Endodermal cell (in vitro differentiated cells): ENCODE measurements around the gene CADM3. TPM values are rescaled to one million over a fixed set of nuclear protein-coding genes. Genes with fewer than 3 reads are reported as not detected.
A peak's percentile ranks its signal among the peaks of the same experiment; 100 is the strongest.

Source experiments
- DNase-seq: peaks from one replicate; pipeline ENCODE4 v3.0.0-alpha.2; 2017
- H3K27ac ChIP-seq: 2 replicates; pipeline ENCODE4 v1.5.1; 2013; ENCODE audit warnings: mild to moderate bottlenecking, low read depth, low read length, moderate library complexity
- H3K27me3 ChIP-seq: 2 replicates; pipeline ENCODE4 v1.6.1; 2013; ENCODE audit warnings: mild to moderate bottlenecking, low read length, moderate library complexity; ENCODE audit not compliant: insufficient read depth, control insufficient read depth, poor library complexity, severe bottlenecking
- H3K36me3 ChIP-seq: 2 replicates; pipeline ENCODE4 v1.7.0; 2013; ENCODE audit warnings: mild to moderate bottlenecking, low read length, moderate library complexity; ENCODE audit not compliant: control insufficient read depth, insufficient read depth
- H3K4me1 ChIP-seq: one replicate; pipeline ENCODE4 v1.7.0; 2013; ENCODE audit warnings: low read length; ENCODE audit not compliant: control insufficient read depth, insufficient read depth
- H3K4me3 ChIP-seq: 2 replicates; pipeline ENCODE4 v1.5.1; 2013; ENCODE audit warnings: mild to moderate bottlenecking, low read length, moderate library complexity
- H3K9ac ChIP-seq: 2 replicates; pipeline ENCODE4 v1.6.1; 2013; ENCODE audit warnings: mild to moderate bottlenecking, low read length, moderate library complexity; ENCODE audit not compliant: poor library complexity, severe bottlenecking; ENCODE audit errors: extremely low read depth
- H3K9me3 ChIP-seq: 2 replicates; pipeline ENCODE4 v1.6.1; 2013; ENCODE audit warnings: mild to moderate bottlenecking, low read length, moderate library complexity; ENCODE audit not compliant: control insufficient read depth
- H3K27ac Mint-ChIP-seq: 2 replicates; pipeline ENCODE4 v1.8.0; 2020; ENCODE audit warnings: mixed read lengths
- H3K27me3 Mint-ChIP-seq: 2 replicates; pipeline ENCODE4 v1.8.0; 2021; ENCODE audit warnings: mild to moderate bottlenecking, mixed read lengths; ENCODE audit not compliant: insufficient read depth
- H3K36me3 Mint-ChIP-seq: 2 replicates; pipeline ENCODE4 v1.8.0; 2020; ENCODE audit warnings: low read depth, mixed read lengths
- H3K4me1 Mint-ChIP-seq: 2 replicates; pipeline ENCODE4 v1.8.0; 2020; ENCODE audit warnings: mixed read lengths
- H3K4me3 Mint-ChIP-seq: 2 replicates; pipeline ENCODE4 v1.8.0; 2020; ENCODE audit warnings: mild to moderate bottlenecking, moderate library complexity, mixed read lengths
- H3K9me3 Mint-ChIP-seq: 2 replicates; pipeline ENCODE4 v1.8.0; 2020; ENCODE audit warnings: mild to moderate bottlenecking, mixed read lengths
- WGBS, 2 experiments: methylation state at CpG; one replicate each; pipeline versions ENCODE4 v1.1.5 to v1.1.7; 2013; ENCODE audit warnings: missing lambda C conversion rate in 2 of 2, mixed read lengths in 1 of 2; ENCODE audit not compliant: insufficient coverage in 1 of 2, insufficient read length in 1 of 2; 5-methylcytosine and 5-hydroxymethylcytosine counted together
- long read RNA-seq, 4 experiments: library from polyadenylated mRNA in 2 of 4; library from RNA in 1 of 4; library from capped mRNA in 1 of 4; stranded (forward) in 3 of 4; unstranded in 1 of 4; transcript quantifications; one replicate each; pipeline ENCODE4 v2.0.0, GENCODE V29; 2020 to 2021; ENCODE audit warnings: inconsistent platforms in 1 of 4
- polyA plus RNA-seq, 2 experiments: library from polyadenylated mRNA; stranded (reverse); fragments of 50-300 nt; gene quantifications; one replicate each; pipeline ENCODE4 v1.2.3, GENCODE V29; 2013
- total RNA-seq, 2 donors: library from RNA; stranded (reverse); fragmentation: NEBNext Ultra II Directional in 1 of 2; extraction: Animal tissue kit (Norgen Biotek cat#: 25700) in 1 of 2; gene quantifications; 2 replicates in 1 of 2; 3 replicates in 1 of 2; pipeline ENCODE4 v1.2.1, GENCODE V29; 2021
- TF ChIP-seq, protein P1 (sequence below): fragments of 200-600 bp; sonication (generic); conservative IDR thresholded peaks from 2 replicates; pipeline ENCODE4 v1.5.0; 2021; ENCODE audit warnings: antibody characterized with exemption, mild to moderate bottlenecking

Gene CADM3, protein sequence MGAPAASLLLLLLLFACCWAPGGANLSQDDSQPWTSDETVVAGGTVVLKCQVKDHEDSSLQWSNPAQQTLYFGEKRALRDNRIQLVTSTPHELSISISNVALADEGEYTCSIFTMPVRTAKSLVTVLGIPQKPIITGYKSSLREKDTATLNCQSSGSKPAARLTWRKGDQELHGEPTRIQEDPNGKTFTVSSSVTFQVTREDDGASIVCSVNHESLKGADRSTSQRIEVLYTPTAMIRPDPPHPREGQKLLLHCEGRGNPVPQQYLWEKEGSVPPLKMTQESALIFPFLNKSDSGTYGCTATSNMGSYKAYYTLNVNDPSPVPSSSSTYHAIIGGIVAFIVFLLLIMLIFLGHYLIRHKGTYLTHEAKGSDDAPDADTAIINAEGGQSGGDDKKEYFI
- 1 to 10 TPM; 2.4 to 4.0 TPM for total RNA-seq
- polyA plus RNA-seq (2013, experiment 1 of 2) = 19.1 TPM
- polyA plus RNA-seq (2013, experiment 2 of 2) = 14.9 TPM
- long read RNA-seq, experiment 1, partial matches to known transcripts = 1 of 3 reads
- long read RNA-seq, experiment 1, other reads (novel, unspliced or antisense) = 2 of 3 reads
- long read RNA-seq, experiment 2, transcript CADM3-202 (9 exons, 3,745 nt) = major isoform, 5 of 6 reads
- long read RNA-seq, experiment 2, partial matches to known transcripts = 0 of 6 reads
- long read RNA-seq, experiment 2, other reads (novel, unspliced or antisense) = 1 of 6 reads
- long read RNA-seq, experiment 3, partial matches to known transcripts = 0 of 4 reads
- long read RNA-seq, experiment 3, other reads (novel, unspliced or antisense) = 2 of 4 reads
- long read RNA-seq, experiment 4, partial matches to known transcripts = 0 of 4 reads
- long read RNA-seq, experiment 4, other reads (novel, unspliced or antisense) = 3 of 4 reads

DNA sequence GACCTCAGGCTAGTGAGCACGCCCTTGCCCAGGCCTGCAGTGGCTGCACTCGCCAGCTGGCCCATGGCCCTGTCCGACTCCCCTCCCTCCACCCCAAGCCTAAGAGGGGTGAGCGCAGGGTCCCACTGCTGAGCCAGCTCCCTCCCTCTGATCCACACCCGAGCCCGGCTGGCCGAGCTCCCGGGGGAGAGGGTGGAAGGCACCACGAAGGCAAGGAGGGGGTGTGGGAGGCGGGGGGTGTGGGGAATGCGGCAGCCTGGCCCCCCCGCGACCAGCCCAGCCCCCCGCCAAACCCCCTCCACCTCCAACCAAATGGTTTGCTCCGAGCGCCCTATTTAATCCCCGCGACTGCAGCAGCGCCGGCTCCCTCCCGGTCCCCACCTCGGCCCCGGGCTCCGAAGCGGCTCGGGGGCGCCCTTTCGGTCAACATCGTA is at the start of gene CADM3:
TSS of gene CADM3 (plus strand) at position 362 of the 434 bp plus-strand sequence. CDS start 151 bp downstream, outside the sequence.
- Mint-ChIP-seq H3K36me3 (no peaks in the 10 kb centered on the region), H3K4me1 (peaks cover 7% of the 10 kb centered on the region), H3K9me3 (no peaks in the 10 kb centered on the region), H3K4me3 (peak within 1 kb of the TSS; percentile 62), H3K27me3 (peaks cover 71% of the 10 kb centered on the region), H3K27ac (no peak within 1 kb of the TSS)
- WGBS, 2 experiments = 0 to 7% methylated on average over 3 to 18 of the region's 29 CpGs
- Histone ChIP-seq H3K9me3 (no peaks in the 10 kb centered on the region), H3K27me3 (peaks cover 53% of the 10 kb centered on the region), H3K9ac (no peak within 1 kb of the TSS), H3K4me3 (peak within 1 kb of the TSS; percentile 87), H3K4me1 (no peaks in the 10 kb centered on the region), H3K27ac (no peak within 1 kb of the TSS), H3K36me3 (no peaks in the 10 kb centered on the region)
- DNase-seq = peak; percentile 79
- TF ChIP-seq, protein P1, sequence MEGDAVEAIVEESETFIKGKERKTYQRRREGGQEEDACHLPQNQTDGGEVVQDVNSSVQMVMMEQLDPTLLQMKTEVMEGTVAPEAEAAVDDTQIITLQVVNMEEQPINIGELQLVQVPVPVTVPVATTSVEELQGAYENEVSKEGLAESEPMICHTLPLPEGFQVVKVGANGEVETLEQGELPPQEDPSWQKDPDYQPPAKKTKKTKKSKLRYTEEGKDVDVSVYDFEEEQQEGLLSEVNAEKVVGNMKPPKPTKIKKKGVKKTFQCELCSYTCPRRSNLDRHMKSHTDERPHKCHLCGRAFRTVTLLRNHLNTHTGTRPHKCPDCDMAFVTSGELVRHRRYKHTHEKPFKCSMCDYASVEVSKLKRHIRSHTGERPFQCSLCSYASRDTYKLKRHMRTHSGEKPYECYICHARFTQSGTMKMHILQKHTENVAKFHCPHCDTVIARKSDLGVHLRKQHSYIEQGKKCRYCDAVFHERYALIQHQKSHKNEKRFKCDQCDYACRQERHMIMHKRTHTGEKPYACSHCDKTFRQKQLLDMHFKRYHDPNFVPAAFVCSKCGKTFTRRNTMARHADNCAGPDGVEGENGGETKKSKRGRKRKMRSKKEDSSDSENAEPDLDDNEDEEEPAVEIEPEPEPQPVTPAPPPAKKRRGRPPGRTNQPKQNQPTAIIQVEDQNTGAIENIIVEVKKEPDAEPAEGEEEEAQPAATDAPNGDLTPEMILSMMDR = no peak

DNA sequence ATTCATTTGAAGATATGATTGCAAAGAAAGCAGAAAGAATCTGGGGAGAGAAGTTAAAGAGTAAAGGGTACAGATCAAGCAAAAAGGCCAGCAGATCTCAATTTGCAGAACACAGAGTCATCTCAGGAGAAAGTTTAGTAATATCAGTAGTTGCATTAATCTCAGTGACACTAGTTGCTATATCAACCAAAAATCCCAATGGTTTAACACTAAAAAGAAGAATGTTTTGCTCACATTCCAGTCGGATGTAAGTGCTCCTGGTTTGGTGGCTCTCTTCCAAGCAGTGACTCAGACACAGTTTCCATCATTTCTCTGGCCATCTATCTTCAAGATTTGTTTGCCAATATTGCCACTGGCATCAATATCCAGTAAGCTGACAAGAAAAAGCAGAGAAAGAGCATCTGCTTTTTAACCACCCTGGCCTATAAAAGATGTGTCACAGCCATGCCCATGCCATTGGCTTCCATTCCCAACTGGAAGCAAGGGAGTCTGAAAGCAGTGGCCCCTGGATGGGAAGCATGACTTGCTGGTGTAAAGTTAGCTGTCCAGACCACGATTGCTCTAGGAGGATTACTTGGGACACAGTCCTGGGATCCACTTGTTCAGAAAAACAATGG is 49.3 kb upstream of the CADM3 start:
- Histone ChIP-seq H3K9me3 (no peaks in the 10 kb centered on the region), H3K4me3 (no peak overlapping the region), H3K9ac (no peak overlapping the region), H3K27me3 (no peaks in the 10 kb centered on the region), H3K27ac (no peak overlapping the region), H3K4me1 (no peaks in the 10 kb centered on the region), H3K36me3 (no peaks in the 10 kb centered on the region)
- Mint-ChIP-seq H3K4me1 (no peaks in the 10 kb centered on the region), H3K27ac (no peak overlapping the region), H3K4me3 (no peak overlapping the region), H3K36me3 (no peaks in the 10 kb centered on the region), H3K27me3 (no peaks in the 10 kb centered on the region), H3K9me3 (no peaks in the 10 kb centered on the region)
- DNase-seq = no peak
- WGBS, 2 experiments = 80 to 84% methylated on average over 2 of the region's 2 CpGs
- TF ChIP-seq, protein P1 = no peak

DNA sequence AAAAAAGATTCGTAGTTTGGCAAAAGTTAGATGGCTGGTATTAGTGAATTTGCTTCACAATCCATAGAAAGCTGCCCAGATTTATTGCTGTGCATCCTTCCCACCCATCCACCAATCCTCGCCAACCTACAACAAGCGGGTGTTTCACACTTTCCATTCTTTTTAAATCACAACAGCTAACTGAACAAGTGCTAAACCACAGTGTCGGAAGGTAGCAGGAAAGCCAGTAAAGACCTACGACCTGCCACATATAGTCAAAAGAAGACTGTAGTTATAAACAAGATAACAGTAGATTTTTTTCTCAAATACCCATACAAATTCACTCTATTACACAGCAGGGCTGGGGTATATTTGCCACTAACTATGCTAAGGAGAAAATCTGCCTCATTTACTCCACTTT is 47.8 kb upstream of the CADM3 start:
- H3K9ac ChIP-seq = no peak overlapping the region
- no peaks in the 10 kb centered on the region for H3K27me3 ChIP-seq
- no peak overlapping the region for H3K27ac ChIP-seq
- H3K4me3 ChIP-seq = no peak overlapping the region
- DNase-seq = no peak
- Mint-ChIP-seq H3K4me1 (no peaks in the 10 kb centered on the region), H3K27me3 (no peaks in the 10 kb centered on the region), H3K9me3 (no peaks in the 10 kb centered on the region), H3K4me3 (no peak overlapping the region), H3K27ac (no peak overlapping the region), H3K36me3 (no peaks in the 10 kb centered on the region)
- H3K9me3 ChIP-seq = no peaks in the 10 kb centered on the region
- H3K4me1 ChIP-seq = no peaks in the 10 kb centered on the region
- TF ChIP-seq, protein P1 = no peak
- H3K36me3 ChIP-seq = no peaks in the 10 kb centered on the region
- 90% methylated on average over 2 to 5 of the region's 5 CpGs for WGBS, 2 experiments
